HepG2 (cell line): ENCODE data around the gene RBCK1. TPM values are rescaled to one million over a fixed set of nuclear protein-coding genes. Genes with fewer than 3 reads are reported as not detected.
A peak's percentile ranks its signal among the peaks of the same experiment; 100 is the strongest.

Experiments used
- BCL3 ChIP-seq: sonication (generic); formaldehyde crosslinking; IDR thresholded peaks from 2 replicates; pipeline ENCODE4 v1.5.1; 2020; ENCODE audit warnings: mild to moderate bottlenecking, missing genetic modification reagents, moderate library complexity
- CCDC6 ChIP-seq: sonication (generic); formaldehyde crosslinking; IDR thresholded peaks from 2 replicates; pipeline ENCODE4 v1.8.1; 2022; ENCODE audit warnings: mild to moderate bottlenecking, missing genetic modification reagents, moderate library complexity
- CEBPG ChIP-seq: IDR thresholded peaks from 2 replicates; pipeline ENCODE4 v1.6.1; 2016
- DNMT1 ChIP-seq: sonication (generic); formaldehyde crosslinking; IDR thresholded peaks from 2 replicates; pipeline ENCODE4 v1.5.1; 2020; ENCODE audit warnings: mild to moderate bottlenecking, missing genetic modification reagents
- FOXP4 ChIP-seq: sonication (generic); formaldehyde crosslinking; IDR thresholded peaks from 2 replicates; pipeline ENCODE4 v1.4.0; 2020; ENCODE audit warnings: missing genetic modification reagents
- GATAD2A ChIP-seq: IDR thresholded peaks from 2 replicates; pipeline ENCODE4 v1.6.1; 2016
- KDM4B ChIP-seq: sonication (generic); formaldehyde crosslinking; IDR thresholded peaks from 2 replicates; pipeline ENCODE4 v1.4.0; 2020; ENCODE audit warnings: missing genetic modification reagents
- MTA1 ChIP-seq: sonication (generic); formaldehyde crosslinking; IDR thresholded peaks from 2 replicates; pipeline ENCODE4 v1.4.0; 2020; ENCODE audit warnings: missing genetic modification reagents, mild to moderate bottlenecking, borderline replicate concordance
- MXD1 ChIP-seq: sonication (generic); formaldehyde crosslinking; IDR thresholded peaks from 2 replicates; pipeline ENCODE4 v1.4.0; 2020; ENCODE audit warnings: mild to moderate bottlenecking, missing genetic modification reagents
- MXD3 ChIP-seq: IDR thresholded peaks from 2 replicates; pipeline ENCODE4 v1.6.1; 2016; ENCODE audit warnings: mild to moderate bottlenecking, missing biosample characterization, missing genetic modification reagents
- SMAD9 ChIP-seq: sonication (generic); formaldehyde crosslinking; IDR thresholded peaks from 2 replicates; pipeline ENCODE4 v1.5.1; 2020; ENCODE audit warnings: mild to moderate bottlenecking, missing genetic modification reagents
- SSRP1 ChIP-seq: IDR thresholded peaks from 2 replicates; pipeline ENCODE4 v1.6.1; 2016; ENCODE audit warnings: control low read depth
- TRAFD1 ChIP-seq: sonication (generic); formaldehyde crosslinking; IDR thresholded peaks from 2 replicates; pipeline ENCODE4 v1.5.1; 2020; ENCODE audit warnings: missing genetic modification reagents, mild to moderate bottlenecking, borderline replicate concordance
- ZBTB21 ChIP-seq: sonication (generic); formaldehyde crosslinking; IDR thresholded peaks from 2 replicates; pipeline ENCODE4 v1.4.0; 2020; ENCODE audit warnings: missing genetic modification reagents
- ZBTB3 ChIP-seq: sonication (generic); formaldehyde crosslinking; IDR thresholded peaks from 2 replicates; pipeline ENCODE4 v1.4.0; 2020; ENCODE audit warnings: low read depth, mild to moderate bottlenecking, moderate library complexity, missing genetic modification reagents, borderline replicate concordance
- ZFP36 ChIP-seq: fragments of 150-350 bp; IDR thresholded peaks from 2 replicates; pipeline ENCODE4 v1.6.1; 2018; ENCODE audit warnings: borderline replicate concordance, low read length, low read depth; ENCODE audit not compliant: partially characterized antibody
- ZNF143 ChIP-seq: sonication (generic); formaldehyde crosslinking; IDR thresholded peaks from 2 replicates; pipeline ENCODE4 v1.4.0; 2020; ENCODE audit warnings: missing genetic modification reagents
- ZNF44 ChIP-seq: sonication (generic); formaldehyde crosslinking; IDR thresholded peaks from 2 replicates; pipeline ENCODE4 v1.5.1; 2020; ENCODE audit warnings: mild to moderate bottlenecking, missing genetic modification reagents
- ZNF501 ChIP-seq: sonication (generic); formaldehyde crosslinking; IDR thresholded peaks from 2 replicates; pipeline ENCODE4 v1.5.1; 2020; ENCODE audit warnings: mild to moderate bottlenecking, moderate library complexity, missing genetic modification reagents
- ZNF567 ChIP-seq: sonication (generic); formaldehyde crosslinking; IDR thresholded peaks from 2 replicates; pipeline ENCODE4 v1.8.1; 2023; ENCODE audit warnings: mild to moderate bottlenecking, missing genetic modification reagents, borderline replicate concordance
- ZNF660 ChIP-seq: sonication (generic); formaldehyde crosslinking; IDR thresholded peaks from 2 replicates; pipeline ENCODE4 v1.5.1; 2020; ENCODE audit warnings: mild to moderate bottlenecking, low read depth, missing genetic modification reagents, borderline replicate concordance
- ZNF709 ChIP-seq: sonication (generic); formaldehyde crosslinking; IDR thresholded peaks from 2 replicates; pipeline ENCODE4 v1.5.0; 2020; ENCODE audit warnings: mild to moderate bottlenecking, missing genetic modification reagents
- ZNF749 ChIP-seq: sonication (generic); formaldehyde crosslinking; IDR thresholded peaks from 2 replicates; pipeline ENCODE4 v1.8.0; 2022; ENCODE audit warnings: mild to moderate bottlenecking, missing genetic modification reagents, moderate library complexity, borderline replicate concordance
- polyA plus RNA-seq, 8 experiments: library from polyadenylated mRNA; depleted of rRNA in 3 of 8; stranded (reverse) in 7 of 8; unstranded in 1 of 8; fragments of >200 nt; fragmentation: Illumina TruSeq in 4 of 8; extraction: Trizol in 4 of 8; gene quantifications; 2 replicates each; pipeline versions ENCODE4 v1.2.1 to v1.2.3, GENCODE V29; 2011 to 2016; ENCODE audit warnings: low read depth in 4 of 8, missing spikeins in 1 of 8, mixed read lengths in 1 of 8; ENCODE audit not compliant: insufficient read depth in 1 of 8
- total RNA-seq, 5 experiments: library from RNA; depleted of rRNA; stranded (reverse); fragments of >200 nt; fragmentation: Illumina TruSeq; extraction: Trizol; gene quantifications; 2 replicates each; pipeline ENCODE4 v1.2.3, GENCODE V29; 2016; ENCODE audit warnings: low read depth in 1 of 5
- TF ChIP-seq, protein P1 (sequence below): sonication (generic); formaldehyde crosslinking; IDR thresholded peaks from 2 replicates; pipeline ENCODE4 v1.4.0; 2020; ENCODE audit warnings: missing genetic modification reagents
- TF ChIP-seq, protein P2 (sequence below): IDR thresholded peaks from 2 replicates; pipeline ENCODE4 v1.6.1; 2016; ENCODE audit warnings: control low read depth

RBCK1 gene
- total and polyA plus RNA-seq, 2 of the 13 experiments (the other 11 are each of a cell fraction or from before 2014, with no cell fraction given), result 149 to 215 TPM

GRCh38 chr20:389220-389619, 18.9 kb upstream of the RBCK1 start (continued):
- TF ChIP-seq SMAD9 (CRISPR knock-in tag) (no peak), TRAFD1 (CRISPR knock-in tag) (no peak), KDM4B (CRISPR knock-in tag) (no peak), BCL3 (CRISPR knock-in tag) (peak; percentile 46; the same call in 1 of the 2 replicates), ZNF709 (no peak), GATAD2A (CRISPR knock-in tag) (no peak), ZNF660 (CRISPR knock-in tag) (no peak), MTA1 (peak; percentile 49; the same call in 1 of the 2 replicates), MXD3 (CRISPR knock-in tag) (no peak), ZBTB21 (no peak), CEBPG (CRISPR knock-in tag) (no peak), MXD1 (CRISPR knock-in tag) (no peak), FOXP4 (CRISPR knock-in tag) (no peak), ZNF749 (CRISPR knock-in tag) (no peak), ZNF501 (CRISPR knock-in tag) (no peak), SSRP1 (CRISPR knock-in tag) (no peak), DNMT1 (no peak), CCDC6 (CRISPR knock-in tag) (no peak), ZNF44 (CRISPR knock-in tag) (peak; percentile 66; the same call in 1 of the 2 replicates), ZNF567 (CRISPR knock-in tag) (no peak), ZNF143 (no peak), ZBTB3 (CRISPR knock-in tag) (no peak), ZFP36 (no peak)
- TF ChIP-seq, protein P1, sequence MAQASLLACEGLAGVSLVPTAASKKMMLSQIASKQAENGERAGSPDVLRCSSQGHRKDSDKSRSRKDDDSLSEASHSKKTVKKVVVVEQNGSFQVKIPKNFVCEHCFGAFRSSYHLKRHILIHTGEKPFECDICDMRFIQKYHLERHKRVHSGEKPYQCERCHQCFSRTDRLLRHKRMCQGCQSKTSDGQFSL (CRISPR knock-in tag), result no peak
- TF ChIP-seq, protein P2, sequence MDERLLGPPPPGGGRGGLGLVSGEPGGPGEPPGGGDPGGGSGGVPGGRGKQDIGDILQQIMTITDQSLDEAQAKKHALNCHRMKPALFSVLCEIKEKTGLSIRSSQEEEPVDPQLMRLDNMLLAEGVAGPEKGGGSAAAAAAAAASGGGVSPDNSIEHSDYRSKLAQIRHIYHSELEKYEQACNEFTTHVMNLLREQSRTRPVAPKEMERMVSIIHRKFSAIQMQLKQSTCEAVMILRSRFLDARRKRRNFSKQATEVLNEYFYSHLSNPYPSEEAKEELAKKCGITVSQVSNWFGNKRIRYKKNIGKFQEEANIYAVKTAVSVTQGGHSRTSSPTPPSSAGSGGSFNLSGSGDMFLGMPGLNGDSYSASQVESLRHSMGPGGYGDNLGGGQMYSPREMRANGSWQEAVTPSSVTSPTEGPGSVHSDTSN (CRISPR knock-in tag), result no peak
